B cell (primary cell): Measurements from ENCODE around the gene DNASE1. TPM values are rescaled to one million over a fixed set of nuclear protein-coding genes. Genes with fewer than 3 reads are reported as not detected.
"Not testable (repeated sequence)": the region's sequence is repeated elsewhere in the genome, so short reads cannot be mapped to it uniquely, and the experiment has no call there.

ENCODE experiments used
- ATAC-seq: fragments of 200-7000 bp; cut with Tn5 transposase; one replicate; pipeline ENCODE4 v1.10.0; 2021; ENCODE audit warnings: low read depth, mild to moderate bottlenecking, moderate number of reproducible peaks, moderate library complexity
- CTCF ChIA-PET: fragments of 350-600 bp; sonication (Branson Sonifier 250); formaldehyde crosslinking; loops from one replicate; lab custom pipeline; 2021; ENCODE audit warnings: antibody characterized with exemption, inconsistent platforms; lab: Charles Lee
- POLR2A ChIA-PET: fragments of 350-600 bp; sonication (Branson Sonifier 250); formaldehyde crosslinking; loops from one replicate; lab custom pipeline; 2021; ENCODE audit warnings: antibody characterized with exemption; lab: Charles Lee
- DNase-seq: peaks from one replicate; pipeline ENCODE4 v3.0.0; 2013
- H2AFZ ChIP-seq: 2 replicates; pipeline ENCODE4 v1.6.1; 2012; ENCODE audit warnings: mild to moderate bottlenecking, low read depth, low read length; ENCODE audit not compliant: insufficient read depth, poor library complexity, severe bottlenecking
- H3K27ac ChIP-seq, 2 donors: 1 replicate in 1 of 2; 2 replicates in 1 of 2; pipeline ENCODE4 v1.5.1; 2012 to 2013; ENCODE audit warnings: low read length in 2 of 2, mild to moderate bottlenecking in 2 of 2, moderate library complexity in 1 of 2
- H3K27me3 ChIP-seq, 4 experiments: fragments of 200-600 bp in 1 of 4; sonication (generic) in 1 of 4; replicated peaks in 1 of 4; 1 replicate in 2 of 4; 2 replicates in 2 of 4; pipeline versions ENCODE4 v1.6.1 to v1.7.0; 2013 to 2016; ENCODE audit warnings: low read length in 3 of 4, mild to moderate bottlenecking in 2 of 4, mixed read lengths in 1 of 4, moderate library complexity in 1 of 4; ENCODE audit not compliant: insufficient read depth in 4 of 4, control insufficient read depth in 3 of 4; ENCODE audit errors: control extremely low read depth in 1 of 4
- H3K36me3 ChIP-seq, 2 experiments: replicated peaks in 1 of 2; 1 replicate in 1 of 2; 2 replicates in 1 of 2; pipeline versions ENCODE4 v1.6.1 to v1.7.1; 2013; ENCODE audit warnings: low read length in 1 of 2; ENCODE audit not compliant: insufficient read depth in 2 of 2, control insufficient read depth in 1 of 2; ENCODE audit errors: control extremely low read depth in 1 of 2, extremely low read depth in 1 of 2
- H3K4me1 ChIP-seq, 2 donors: fragments of 200-600 bp in 1 of 2; sonication (generic) in 1 of 2; 1 replicate in 1 of 2; 2 replicates in 1 of 2; pipeline versions ENCODE4 v1.5.1 to v1.6.1; 2013 to 2017; ENCODE audit warnings: low read length in 2 of 2; ENCODE audit not compliant: control insufficient read depth in 2 of 2, insufficient read depth in 2 of 2
- H3K4me2 ChIP-seq: replicated peaks from 2 replicates; pipeline ENCODE3; 2012; ENCODE audit warnings: mild to moderate bottlenecking, low read depth, low read length; ENCODE audit not compliant: poor library complexity, severe bottlenecking
- H3K4me3 ChIP-seq, 5 experiments: fragments of 200-600 bp in 1 of 5; sonication (generic) in 1 of 5; 1 replicate in 3 of 5; 2 replicates in 2 of 5; pipeline versions ENCODE4 v1.5.1 to v1.7.0; 2011 to 2016; ENCODE audit warnings: low read length in 4 of 5, mild to moderate bottlenecking in 4 of 5, low read depth in 2 of 5, control low read depth in 1 of 5, moderate library complexity in 1 of 5; ENCODE audit not compliant: insufficient read depth in 1 of 5; ENCODE audit errors: control extremely low read depth in 1 of 5, extremely low read depth in 1 of 5
- H3K79me2 ChIP-seq: fragments of 200-600 bp; sonication (generic); one replicate; pipeline ENCODE4 v1.6.0; 2016; ENCODE audit warnings: low read length; ENCODE audit not compliant: control insufficient read depth, insufficient read depth
- H3K9ac ChIP-seq: fragments of 200-600 bp; sonication (generic); 2 replicates; pipeline ENCODE4 v1.6.1; 2017; ENCODE audit warnings: mild to moderate bottlenecking, low read length, moderate library complexity
- H3K9me3 ChIP-seq, 3 donors: one replicate each; pipeline versions ENCODE4 v1.6.1 to v1.7.1; 2013; ENCODE audit warnings: low read length in 2 of 3; ENCODE audit not compliant: control insufficient read depth in 2 of 3, insufficient read depth in 1 of 3; ENCODE audit errors: control extremely low read depth in 1 of 3
- H4K20me1 ChIP-seq: 2 replicates; pipeline ENCODE4 v1.6.0; 2012; ENCODE audit warnings: mild to moderate bottlenecking, low read length; ENCODE audit not compliant: insufficient read depth, control insufficient read depth, poor library complexity, severe bottlenecking
- H3K27ac Mint-ChIP-seq: one replicate; pipeline ENCODE4 v1.8.0; 2021; ENCODE audit warnings: mixed read lengths
- H3K27me3 Mint-ChIP-seq: one replicate; pipeline ENCODE4 v1.8.0; 2021; ENCODE audit warnings: mixed read lengths
- H3K4me1 Mint-ChIP-seq: one replicate; pipeline ENCODE4 v1.8.0; 2021; ENCODE audit warnings: mixed read lengths
- H3K4me3 Mint-ChIP-seq: one replicate; pipeline ENCODE4 v1.8.0; 2021; ENCODE audit warnings: mixed read lengths
- H3K9me3 Mint-ChIP-seq: one replicate; pipeline ENCODE4 v1.8.0; 2022; ENCODE audit warnings: mixed read lengths; ENCODE audit not compliant: insufficient read depth
- CTCF ChIP-seq: fragments of 200-600 bp; IDR thresholded peaks from one replicate; pipeline ENCODE4 v1.8.0; 2022; ENCODE audit warnings: antibody characterized with exemption, mild to moderate bottlenecking
- EZH2 ChIP-seq: IDR thresholded peaks from 2 replicates; pipeline ENCODE4 v1.6.1; 2012; ENCODE audit warnings: borderline replicate concordance, low read depth, mild to moderate bottlenecking, moderate library complexity, low read length; ENCODE audit not compliant: insufficient read depth, poor library complexity, severe bottlenecking
- WGBS: methylation state at CpG from one replicate; pipeline ENCODE4 v1.1.5; 2013; ENCODE audit warnings: missing lambda C conversion rate; ENCODE audit not compliant: insufficient coverage; 5-methylcytosine and 5-hydroxymethylcytosine counted together
- intact Hi-C: fragments of 100-400 bp; cut with micrococcal nuclease; formaldehyde crosslinking; loops from one replicate; pipeline ENCODE4 v1.10.0; 2022
- polyA plus RNA-seq: library from polyadenylated mRNA; depleted of rRNA; stranded (reverse); fragments of >200 nt; gene quantifications from 2 replicates; pipeline ENCODE4 v1.2.3, GENCODE V29; 2012
- total RNA-seq, 2 donors: library from RNA; stranded (reverse); fragments of 120-200 nt in 1 of 2; gene quantifications; 1 replicate in 1 of 2; 2 replicates in 1 of 2; pipeline versions ENCODE4 v1.2.3 to v1.2.4, GENCODE V29; 2013 to 2022

DNASE1 gene
- total and polyA plus RNA-seq, 2 donors (not counting 1 experiment from before 2014, with no cell fraction given), result 53.3 to 53.7 TPM

- POLR2A ChIA-PET, result no interaction called here
- CTCF ChIA-PET, result no interaction called here
- 100% methylated on average over 1 of the region's 5 CpGs for whole genome bisulfite sequencing
- Histone ChIP-seq H3K4me3 (no peak overlapping the region), H3K4me2 (no peak overlapping the region), H3K27me3 (no peaks in the 10 kb centered on the region), H3K4me1 (peaks cover 27 to 38% of the 10 kb centered on the region in 2 donors), H3K9ac (no peak overlapping the region), H3K36me3 (no peaks in the 10 kb centered on the region), H4K20me1 (peaks cover 2% of the 10 kb centered on the region), H3K79me2 (peaks cover 39% of the 10 kb centered on the region), H2AFZ (no peak overlapping the region), H3K27ac (no peak overlapping the region), H3K9me3 (no peaks in the 10 kb centered on the region)
- intact Hi-C loops, result no loop called here
- DNase-seq, result no peak
- TF ChIP-seq EZH2 (no peak), CTCF (no peak)
- no peaks in the 10 kb centered on the region for H3K9me3 Mint-ChIP-seq
- H3K4me3 Mint-ChIP-seq, result no peak overlapping the region
- H3K4me1 Mint-ChIP-seq, result peaks cover 47% of the 10 kb centered on the region
- ATAC-seq, result no peak
- H3K27me3 Mint-ChIP-seq, result no peaks in the 10 kb centered on the region
- no peak overlapping the region for H3K27ac Mint-ChIP-seq
Measured at GRCh38 chr16:3608069-3608468, 46.4 kb upstream of the DNASE1 start.

GRCh38 chr16:3608976-3609375 is 45.5 kb upstream of the DNASE1 start:
- H3K4me2 ChIP-seq, ATAC-seq, H3K27me3 ChIP-seq, intact Hi-C loops, H3K9ac ChIP-seq, H3K9me3 Mint-ChIP-seq, H3K36me3 ChIP-seq, H3K27ac ChIP-seq, CTCF ChIA-PET, DNase-seq, H4K20me1 ChIP-seq, H2AFZ ChIP-seq, H3K4me3 ChIP-seq, H3K27me3 Mint-ChIP-seq, H3K27ac Mint-ChIP-seq, H3K4me3 Mint-ChIP-seq, H3K9me3 ChIP-seq: not testable (repeated sequence)
- peaks cover 53% of the 10 kb centered on the region for H3K4me1 Mint-ChIP-seq
- H3K4me1 ChIP-seq, result peaks cover 30 to 38% of the 10 kb centered on the region in 2 donors
- POLR2A ChIA-PET, result interaction anchor here (0.5 kb wide), 1 partner anchor 8 kb away, joined by 3 read pairs; no protein-coding TSS in a partner anchor
- peaks cover 46% of the 10 kb centered on the region for H3K79me2 ChIP-seq
- 99% methylated on average over 8 of the region's 13 CpGs for WGBS
